NCI-H2227 (cell line): ENCODE results near the gene OR13A1.
A peak's percentile ranks its signal among the peaks of the same experiment; 100 is the strongest.
"Not testable (repeated sequence)": the region's sequence is repeated elsewhere in the genome, so short reads cannot be mapped to it uniquely, and the experiment has no call there.

Source experiments
- DNase-seq: peaks from one replicate; lab custom pipeline; 2025; ENCODE audit not compliant: unreplicated experiment; lab: John Stamatoyannopoulos, UW

OR13A1 gene, protein sequence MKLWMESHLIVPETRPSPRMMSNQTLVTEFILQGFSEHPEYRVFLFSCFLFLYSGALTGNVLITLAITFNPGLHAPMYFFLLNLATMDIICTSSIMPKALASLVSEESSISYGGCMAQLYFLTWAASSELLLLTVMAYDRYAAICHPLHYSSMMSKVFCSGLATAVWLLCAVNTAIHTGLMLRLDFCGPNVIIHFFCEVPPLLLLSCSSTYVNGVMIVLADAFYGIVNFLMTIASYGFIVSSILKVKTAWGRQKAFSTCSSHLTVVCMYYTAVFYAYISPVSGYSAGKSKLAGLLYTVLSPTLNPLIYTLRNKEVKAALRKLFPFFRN

DNA sequence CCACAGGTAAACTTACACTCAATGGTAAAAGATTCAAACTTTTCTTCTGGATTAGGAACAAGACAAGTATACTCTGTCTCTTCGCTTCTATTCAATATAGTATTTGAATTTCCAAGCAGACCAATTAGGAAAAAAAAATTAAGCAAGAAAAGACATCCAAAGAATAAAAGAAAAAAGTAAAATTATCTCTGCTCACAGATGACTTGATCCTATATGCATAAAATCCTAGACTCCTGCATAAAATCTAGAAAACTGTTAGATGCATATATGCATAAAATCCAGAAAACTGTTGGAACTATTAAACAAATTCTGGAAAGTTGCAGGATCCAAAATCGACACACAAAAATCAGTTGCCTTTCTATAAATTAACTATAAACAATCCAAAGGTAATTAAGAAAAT is at the start of gene OR13A1:
Gene OR13A1 (minus strand): TSS at position 101 of the 400 bp plus-strand sequence. CDS start 11,186 bp downstream, outside the sequence.
- no peak for DNase-seq

DNA sequence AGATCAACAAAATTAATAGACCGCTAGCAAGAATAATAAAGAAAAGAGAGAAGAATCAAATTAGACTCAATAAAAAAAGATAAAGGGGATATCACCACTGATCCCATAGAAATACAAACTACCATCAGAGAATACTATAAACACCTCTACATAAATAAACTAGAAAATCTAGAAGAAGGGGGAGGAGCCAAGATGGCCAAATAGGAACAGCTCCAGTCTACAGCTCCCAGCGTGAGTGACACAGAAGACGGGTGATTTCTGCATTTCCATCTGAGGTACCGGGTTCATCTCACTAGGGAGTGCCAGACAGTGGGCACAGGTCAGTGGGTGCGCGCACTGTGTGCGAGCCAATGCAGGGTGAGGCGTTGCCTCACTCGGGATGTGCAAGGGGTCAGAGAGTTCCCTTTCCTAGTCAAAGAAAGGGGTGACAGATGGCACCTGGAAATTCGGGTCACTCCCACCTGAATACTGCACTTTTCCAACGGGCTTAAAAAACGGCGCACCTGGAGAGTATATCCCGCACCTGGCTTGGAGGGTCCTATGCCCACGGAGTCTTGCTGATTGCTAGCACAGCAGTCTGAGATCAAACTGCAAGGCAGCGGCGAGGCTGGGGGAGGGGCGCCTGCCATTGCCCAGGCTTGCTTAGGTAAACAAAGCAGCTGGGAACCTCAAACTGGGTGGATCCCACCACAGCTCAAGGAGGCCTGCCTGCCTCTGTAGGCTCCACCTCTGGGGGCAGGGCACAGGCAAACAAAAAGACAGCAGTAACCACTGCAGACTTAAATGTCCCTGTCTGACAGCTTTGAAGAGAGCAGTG is 46.8 kb upstream of the OR13A1 start:
- peak; percentile 7 for DNase-seq

DNA sequence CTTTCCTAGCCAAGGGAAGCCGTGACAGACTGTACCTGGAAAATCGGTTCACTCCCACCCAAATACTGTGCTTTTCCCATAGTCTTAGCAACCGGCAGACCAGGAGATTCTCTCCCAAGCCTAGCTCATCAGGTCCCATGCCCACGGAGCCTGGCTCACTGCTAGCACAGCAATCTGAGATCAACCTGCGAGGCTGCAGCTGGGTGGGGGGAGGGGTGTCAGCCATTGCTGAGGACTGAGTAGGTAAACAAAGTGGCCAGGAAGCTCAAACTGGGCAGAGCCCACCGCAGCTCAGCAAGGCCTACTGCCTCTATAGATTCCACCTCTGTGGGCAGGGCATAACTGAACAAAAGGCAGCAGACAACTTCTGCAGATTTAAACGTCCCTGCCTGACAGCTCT is 43.6 kb upstream of the OR13A1 start:
- not testable (repeated sequence) for DNase-seq

DNA sequence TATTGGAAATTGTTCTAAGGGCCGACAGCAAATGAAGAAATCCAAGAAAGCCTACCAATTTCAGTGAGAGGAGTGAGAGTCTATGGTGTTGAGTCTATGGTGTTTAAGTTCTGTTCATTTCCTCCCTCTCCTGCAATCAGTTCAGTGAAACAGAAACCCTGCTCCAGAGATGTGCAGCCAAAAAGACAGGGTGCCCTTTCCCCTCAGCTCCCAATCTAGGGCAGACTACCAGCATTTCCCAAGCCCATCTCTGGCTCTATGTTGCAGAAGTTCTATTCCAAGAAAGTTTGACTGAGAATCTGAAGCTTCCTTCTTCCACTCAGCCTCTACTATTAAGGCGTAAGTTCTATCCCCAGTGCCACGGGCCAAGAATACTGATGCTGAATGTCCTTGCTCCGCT is 40.1 kb upstream of the OR13A1 start:
- no peak for DNase-seq

DNA sequence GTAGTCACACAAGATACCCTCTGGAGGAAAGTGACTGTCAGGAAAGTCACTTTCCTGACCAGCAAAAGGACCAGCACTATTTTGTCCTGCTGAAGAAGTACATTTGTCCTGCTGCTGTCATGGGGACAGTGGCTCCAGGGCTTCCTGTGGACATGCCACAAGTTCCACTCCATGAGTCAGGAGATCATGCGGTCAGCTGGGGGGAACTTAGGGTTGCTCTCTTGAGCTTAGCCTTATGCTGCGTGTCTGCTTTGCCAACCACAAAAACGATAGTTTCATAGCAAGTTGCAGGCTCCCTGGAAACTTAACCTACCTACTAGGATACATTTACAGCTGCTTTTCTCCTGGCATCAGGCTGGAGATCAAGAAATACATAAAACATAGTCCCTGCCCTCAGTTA is 38.9 kb upstream of the OR13A1 start:
- no peak for DNase-seq

DNA sequence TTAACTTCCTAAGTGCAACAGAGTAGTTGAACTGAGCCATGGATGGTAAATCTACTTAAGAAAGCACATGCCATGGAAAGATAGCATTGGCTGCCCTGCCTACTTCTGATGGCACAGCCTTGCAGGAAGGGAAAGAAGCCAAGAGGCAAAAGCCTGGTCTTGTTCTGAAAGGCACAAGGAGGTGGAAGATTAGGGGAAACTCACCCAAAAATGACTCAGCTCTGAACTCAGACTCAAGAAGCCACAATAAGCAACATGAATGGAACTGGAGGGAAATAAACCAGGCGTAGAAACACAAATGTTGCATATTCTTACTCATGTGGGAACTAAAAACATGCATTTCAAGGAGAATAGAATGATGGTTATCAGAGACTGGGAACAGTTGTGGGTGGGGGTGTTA is 37.8 kb upstream of the OR13A1 start:
- no peak for DNase-seq

DNA sequence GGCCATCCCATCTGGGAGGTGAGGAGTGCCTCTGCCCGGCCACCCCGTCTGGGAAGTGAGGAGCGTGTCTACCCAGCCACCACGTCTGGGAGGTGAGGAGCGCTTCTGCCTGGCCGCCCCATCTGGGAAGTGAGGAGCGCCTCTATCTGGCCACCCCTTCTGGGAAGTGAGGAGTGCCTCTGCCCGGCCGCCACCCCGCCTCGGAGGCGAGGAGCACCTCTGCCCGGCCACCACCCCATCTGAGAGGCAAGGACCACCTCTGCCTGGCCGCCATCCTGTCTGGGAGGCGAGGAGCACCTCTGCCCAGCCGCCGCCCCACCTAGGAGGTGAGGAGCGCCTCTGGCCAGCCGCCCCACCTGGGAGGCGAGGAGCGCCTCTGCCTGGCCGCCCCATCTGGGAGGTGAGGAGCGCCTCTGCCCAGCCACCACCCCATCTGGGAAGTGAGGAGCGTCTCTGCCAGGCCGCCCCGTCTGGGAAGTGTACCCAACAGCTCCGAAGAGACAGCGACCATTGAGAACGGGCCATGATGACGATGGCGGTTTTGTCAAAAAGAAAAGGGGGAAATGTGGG is 32.9 kb upstream of the OR13A1 start:
- DNase-seq, result not testable (repeated sequence)

DNA sequence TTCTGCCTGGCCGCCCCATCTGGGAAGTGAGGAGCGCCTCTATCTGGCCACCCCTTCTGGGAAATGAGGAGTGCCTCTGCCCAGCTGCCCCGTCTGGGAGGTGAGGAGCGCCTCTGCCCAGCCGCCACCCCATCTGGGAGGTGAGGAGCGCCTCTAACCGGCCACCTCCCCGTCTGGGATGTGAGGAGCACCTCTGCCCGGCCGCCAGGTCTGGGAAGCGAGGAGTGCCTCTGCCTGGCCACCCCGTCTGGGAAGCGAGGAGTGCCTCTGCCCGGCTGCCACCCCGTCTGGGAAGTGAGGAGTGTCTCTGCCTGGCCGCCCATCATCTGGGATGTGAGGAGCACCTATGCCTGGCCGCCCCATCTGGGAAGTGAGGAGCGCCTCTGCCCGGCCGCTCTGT is 32.1 kb upstream of the OR13A1 start:
- not testable (repeated sequence) for DNase-seq

DNA sequence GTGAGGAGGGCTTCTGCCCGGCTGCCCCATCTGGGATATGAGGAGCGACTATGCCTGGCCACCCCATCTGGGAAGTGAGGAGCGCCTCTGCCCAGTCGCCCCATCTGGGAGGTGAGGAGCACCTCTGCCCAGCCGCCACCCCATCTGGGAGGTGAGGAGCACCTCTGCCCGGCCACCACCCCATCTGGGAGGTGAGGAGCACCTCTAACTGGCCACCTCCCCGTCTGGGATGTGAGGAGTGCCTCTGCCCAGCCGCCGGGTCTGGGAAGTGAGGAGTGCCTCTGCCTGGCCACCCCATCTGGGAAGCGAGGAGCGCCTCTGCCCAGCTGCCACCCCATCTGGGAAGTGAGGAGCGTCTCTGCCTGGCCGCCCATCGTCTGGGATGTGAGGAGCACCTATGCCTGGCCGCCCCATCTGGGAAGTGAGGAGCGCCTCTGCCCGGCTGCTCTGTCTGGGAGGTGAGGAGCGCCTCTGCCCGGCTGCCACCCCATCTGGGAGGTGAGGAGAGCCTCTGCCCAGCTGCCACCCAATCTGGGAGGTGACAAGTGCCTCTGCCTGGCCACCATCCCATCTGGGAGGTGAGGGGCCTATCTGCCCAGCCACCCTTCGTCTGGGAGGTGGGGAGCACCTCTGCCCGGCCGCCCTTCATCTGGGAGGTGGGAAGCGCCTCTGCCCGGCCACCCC is 31.4 kb upstream of the OR13A1 start:
- not testable (repeated sequence) for DNase-seq

DNA sequence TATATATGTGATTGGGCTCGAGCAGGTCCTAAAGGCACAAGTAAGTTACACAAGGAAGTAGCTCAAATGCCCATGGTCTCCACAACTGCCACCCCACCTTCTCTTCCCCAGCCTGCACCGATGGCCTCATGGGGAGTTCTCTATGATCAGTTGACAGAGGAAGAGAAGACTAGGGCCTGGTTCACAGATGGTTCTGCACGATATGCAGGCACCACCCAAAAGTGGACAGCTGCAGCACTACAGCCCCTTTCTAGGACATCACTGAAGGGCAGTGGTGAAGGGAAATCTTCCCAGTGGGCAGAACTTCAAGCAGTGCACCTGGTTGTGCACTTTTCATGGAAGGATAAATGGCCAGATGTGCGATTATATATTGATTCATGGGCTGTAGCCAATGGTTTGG is 25.0 kb upstream of the OR13A1 start:
- not testable (repeated sequence) for DNase-seq

DNA sequence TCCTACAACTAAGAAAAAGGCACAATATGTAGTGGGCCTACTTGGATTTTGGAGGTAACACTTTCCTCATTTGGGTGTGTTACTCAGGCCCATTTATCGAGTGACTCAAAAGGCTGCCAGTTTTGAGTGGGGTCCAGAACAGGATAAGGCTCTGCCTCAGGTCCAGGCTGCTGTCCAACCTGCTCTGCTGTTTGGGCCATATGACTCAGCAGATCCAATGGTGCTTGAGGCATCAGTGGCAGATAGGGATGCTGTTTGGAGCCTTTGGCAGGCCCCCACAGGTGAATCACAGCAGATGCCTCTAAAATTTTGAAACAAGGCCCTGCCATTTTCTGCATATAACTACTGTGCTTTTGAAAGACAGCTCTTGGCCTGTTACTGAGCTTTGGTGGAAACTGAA is 24.5 kb upstream of the OR13A1 start:
- no peak for DNase-seq

DNA sequence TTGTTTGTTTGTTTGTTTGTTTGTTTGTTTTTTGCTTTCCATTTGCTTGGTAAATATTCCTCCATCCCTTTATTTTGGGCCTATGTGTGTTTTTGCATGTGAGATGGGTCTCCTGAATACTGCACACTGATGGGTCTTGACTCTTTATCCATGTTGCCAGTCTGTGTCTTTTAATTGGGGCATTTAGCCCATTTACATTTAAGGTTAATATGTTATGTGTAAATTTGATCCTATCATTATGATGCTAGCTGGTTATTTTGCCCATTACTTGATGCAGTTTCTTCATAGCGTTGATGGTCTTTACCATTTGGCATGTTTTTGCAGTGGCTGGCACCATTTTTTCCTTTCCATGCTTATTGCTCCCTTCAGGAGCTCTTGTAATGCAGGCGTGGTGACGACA is 16.4 kb upstream of the OR13A1 start:
- not testable (repeated sequence) for DNase-seq

DNA sequence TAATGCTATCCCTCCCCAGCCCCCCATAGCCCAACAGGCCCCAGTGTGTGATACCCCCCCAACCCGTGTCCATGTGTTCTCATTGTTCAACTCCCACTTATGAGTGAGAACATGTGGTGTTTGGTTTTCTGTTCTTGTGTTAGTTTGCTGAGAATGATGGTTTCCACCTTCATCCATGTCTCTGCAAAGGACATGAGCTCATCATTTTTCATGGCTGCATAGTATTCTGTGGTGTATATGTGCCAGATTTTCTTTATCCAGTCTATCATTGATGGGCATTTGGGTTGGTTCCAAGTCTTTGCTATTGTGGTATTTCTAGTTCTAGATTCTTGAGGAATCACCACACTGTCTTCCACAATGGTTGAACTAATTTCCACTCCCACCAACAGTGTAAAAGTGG is 11.5 kb upstream of the OR13A1 start:
- not testable (repeated sequence) for DNase-seq

DNA sequence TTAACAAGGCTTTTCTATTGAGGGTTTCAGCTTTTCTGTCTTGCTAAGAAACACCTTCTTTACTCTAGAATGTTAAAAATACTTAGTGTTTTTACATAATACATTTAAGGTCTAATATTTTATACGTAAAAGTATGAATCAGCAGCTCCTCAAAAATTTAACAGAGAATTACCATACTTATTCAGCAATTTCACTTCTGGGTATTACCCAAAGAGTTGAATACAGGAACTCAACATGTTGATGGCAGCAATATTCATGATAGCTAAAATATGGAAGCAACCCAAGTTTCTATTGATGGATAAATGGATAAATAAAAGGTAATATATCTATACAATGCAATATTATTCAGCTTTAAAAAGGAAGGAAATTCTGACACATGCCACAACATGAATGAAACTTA is 9.7 kb upstream of the OR13A1 start:
- DNase-seq, result no peak

DNA sequence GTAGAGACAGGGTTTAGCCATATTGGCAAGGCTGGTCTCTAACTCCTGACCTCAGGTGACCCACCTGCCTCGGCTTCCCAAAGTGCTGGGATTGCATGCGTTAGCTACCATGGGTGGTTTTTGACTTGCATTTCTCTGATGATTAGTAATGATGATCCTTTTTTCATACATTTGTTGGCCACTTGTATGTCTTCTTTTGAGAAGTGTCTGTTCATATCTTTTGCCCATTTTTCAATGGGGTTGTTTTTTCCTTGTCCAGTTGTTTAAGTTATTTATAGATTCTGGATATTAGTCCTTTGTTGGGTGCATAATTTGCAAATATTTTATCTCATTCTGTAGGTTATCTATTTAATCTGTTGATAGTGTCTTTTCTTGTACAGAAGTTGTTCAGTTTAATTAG is 4.3 kb upstream of the OR13A1 start:
- no peak for DNase-seq

DNA sequence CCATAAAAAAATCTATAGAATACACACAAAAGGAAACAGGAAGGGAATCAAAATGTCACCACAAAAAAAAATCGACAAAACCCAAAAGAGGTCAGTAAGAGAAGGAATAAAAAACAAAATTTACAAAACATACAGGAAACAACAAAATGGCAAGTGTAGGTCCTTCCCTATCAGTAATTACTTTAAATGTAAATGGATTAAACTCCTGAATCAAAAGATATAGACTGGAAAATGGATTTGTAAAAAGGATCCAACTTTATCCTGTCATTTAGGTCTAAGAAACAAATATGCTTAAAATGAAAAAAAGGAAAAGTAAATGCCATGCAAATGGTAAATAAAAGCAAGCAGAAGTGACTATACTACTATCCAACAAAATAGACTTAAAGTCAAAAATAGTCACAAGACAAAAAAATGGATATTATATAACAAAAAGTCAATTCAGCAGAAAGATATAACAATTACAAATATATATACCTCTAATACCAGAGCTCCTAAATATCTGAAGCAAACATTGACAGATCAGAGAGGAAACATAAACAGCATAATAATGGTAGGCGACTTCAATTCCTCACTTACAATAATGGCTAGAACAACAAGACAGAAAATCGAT is 2.0 kb downstream of the OR13A1 start:
- DNase-seq, result no peak

DNA sequence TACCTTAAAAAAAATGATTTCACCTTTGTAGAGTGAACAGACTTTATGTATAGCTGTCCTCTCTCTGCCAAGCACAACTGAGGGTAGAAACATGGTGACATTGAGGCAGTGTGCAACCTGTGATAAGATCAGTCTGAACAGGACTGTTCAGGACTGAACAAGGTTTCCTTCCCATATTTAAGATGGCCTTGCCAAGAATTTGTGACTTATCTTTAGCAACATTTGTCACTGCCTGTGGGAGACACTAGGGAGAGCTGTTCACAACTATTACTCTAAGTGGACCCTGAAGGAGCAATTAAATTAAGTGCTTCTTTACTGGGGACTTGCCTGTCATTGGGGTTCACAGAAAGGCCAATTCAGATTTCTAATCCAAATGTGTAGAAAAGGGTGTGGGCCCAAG is 6.7 kb downstream of the OR13A1 start:
- DNase-seq, result no peak

DNA sequence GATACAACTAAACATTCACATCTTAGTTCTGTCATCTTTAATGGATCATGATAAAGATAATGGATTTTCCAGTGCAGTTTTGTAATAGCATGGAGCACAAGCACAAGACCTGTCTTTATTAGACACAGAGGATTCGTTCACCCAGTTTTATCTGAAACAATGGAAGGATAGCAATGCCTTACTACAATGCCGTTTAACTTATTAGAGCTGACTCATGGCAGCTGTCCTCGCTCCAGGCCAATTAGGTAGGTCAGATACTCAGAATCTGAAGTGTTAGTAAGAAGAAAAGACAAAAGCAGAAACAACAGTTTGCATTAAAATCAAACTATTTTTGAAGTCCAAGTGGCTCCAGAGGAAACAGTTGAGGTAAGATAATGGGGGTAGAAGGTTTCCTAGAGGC is 12.8 kb downstream of the OR13A1 start:
- no peak for DNase-seq

DNA sequence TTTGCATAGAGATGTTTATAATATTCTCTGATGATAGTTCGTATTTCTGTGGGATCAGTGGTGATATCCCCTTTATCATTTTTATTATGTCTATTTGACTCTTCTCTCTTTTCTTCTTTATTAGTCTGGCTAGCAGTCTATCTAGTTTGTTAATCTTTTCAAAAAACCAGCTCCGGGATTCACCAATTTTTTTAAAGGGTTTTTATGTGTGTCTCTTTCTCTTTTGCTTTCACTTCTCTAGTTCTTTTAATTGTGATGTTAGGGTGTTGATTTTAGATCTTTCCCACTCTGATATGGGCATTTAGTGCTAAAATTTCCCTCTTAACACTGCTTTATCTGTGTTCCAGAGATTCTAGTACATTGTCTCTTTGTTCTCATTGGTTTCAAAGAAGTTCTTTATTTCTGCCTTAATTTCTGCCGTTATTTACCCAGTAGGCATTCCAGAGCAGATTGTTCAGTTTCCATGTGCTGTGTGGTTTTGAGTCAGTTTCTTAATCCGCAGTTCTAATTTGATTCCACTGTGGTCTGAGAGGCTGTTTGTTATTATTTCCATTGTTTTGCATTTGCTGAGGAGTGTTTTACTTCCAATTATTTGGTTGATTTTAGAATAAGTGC is 17.0 kb downstream of the OR13A1 start:
- DNase-seq, result not testable (repeated sequence)

DNA sequence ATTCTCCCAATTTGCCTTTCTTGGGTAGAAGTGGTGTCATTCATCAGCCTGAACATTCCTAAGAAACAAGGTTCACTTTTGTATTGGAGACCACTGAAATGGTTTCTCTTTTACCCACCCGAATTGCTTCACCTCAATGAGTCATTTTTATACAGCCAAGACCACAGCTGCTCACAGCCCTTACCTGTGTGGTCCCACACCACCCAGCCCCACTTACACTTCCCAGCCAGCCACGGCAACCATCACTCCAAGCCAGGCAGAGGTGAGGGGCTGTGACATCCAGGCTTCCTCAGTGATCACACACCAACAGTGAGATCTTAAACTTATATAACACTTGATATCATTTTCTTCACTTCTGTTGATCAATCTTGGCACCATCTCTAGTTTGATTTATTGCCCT is 20.7 kb downstream of the OR13A1 start:
- DNase-seq, result no peak

DNA sequence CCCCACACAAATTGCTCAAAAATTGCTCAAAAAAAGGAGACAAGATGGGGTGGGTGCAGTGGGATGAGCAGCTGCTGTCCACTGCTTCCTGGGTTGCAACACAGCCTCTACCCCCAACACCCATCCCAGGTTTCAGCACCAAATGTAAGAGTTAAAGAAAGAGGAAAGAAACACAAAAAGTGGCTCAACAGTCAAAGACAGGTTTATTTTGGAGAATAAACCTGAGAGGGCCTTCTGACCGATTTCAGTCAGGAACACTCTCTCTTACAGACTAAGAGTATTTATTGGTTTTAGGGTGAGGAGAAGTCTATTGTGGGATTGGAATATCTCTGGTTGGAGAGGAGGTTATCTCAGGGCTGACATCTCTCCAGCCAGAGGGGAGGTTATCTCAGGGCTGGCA is 28.4 kb downstream of the OR13A1 start:
- DNase-seq, result no peak
